ENCODE results near the gene SCT.

Gene SCT

DNA sequence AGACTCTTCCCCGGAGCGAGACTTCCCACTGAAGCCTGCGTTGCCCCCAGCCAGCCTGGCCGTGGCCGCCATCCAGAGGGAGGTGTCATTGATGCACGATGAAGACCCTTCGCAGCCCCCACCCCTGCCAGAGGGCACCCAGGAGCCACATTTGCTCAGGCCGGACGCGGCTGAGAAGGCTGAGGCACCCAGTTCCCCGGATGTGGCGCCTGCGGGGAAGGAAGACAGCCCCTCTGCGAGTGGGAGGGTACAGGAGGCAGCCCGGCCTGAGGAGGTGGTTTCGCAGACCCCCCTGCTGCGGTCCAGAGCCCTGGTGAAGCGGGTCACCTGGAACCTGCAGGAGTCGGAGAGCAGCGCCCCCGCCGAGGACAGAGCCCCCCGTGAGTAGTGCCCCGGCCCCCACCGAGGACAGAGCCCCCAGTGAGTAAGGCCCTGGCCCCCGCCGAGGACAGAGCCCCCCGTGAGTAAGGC is 17.6 kb downstream of the SCT start:
- no peak for FAIRE-seq

DNA sequence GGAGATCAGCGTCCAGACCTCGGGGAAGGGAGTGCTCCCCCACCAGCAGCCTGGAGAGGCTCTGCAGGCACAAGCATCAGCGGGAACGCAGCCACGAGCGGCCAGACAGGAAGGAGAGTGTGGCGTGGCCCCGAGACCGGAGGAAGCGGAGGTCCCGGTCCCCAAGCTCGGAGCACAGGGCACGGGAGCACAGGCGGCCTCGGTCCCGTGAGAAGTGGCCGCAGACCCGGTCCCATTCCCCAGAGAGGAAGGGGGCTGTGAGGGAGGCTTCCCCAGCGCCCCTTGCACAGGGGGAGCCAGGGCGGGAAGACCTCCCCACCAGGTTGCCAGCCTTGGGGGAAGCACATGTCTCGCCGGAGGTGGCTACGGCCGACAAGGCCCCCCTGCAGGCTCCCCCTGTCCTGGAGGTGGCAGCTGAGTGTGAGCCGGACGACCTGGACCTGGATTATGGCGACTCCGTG is 18.2 kb downstream of the SCT start:
- no peak for FAIRE-seq

DNA sequence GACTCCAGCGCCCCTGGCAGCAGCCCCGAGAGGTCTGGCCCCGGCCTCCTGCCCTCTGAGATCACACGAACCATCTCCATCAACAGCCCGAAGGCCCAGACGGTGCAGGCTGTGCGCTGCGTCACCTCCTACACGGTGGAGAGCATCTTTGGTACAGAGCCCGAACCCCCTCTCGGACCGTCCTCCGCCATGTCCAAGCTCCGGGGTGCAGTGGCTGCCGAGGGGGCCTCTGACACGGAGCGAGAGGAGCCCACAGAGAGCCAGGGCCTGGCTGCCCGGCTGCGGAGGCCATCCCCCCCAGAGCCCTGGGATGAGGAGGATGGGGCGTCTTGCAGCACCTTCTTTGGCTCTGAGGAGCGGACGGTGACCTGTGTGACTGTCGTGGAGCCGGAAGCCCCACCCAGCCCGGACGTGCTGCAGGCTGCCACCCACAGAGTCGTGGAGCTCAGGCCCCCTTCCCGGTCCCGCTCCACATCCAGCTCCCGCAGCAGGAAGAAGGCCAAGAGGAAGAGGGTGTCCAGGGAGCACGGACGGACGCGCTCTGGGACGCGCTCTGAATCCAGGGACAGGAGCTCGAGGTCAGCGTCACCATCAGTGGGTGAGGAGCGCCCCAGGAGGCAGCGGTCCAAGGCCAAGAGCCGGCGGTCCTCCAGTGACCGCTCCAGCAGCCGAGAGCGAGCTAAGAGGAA is 18.9 kb downstream of the SCT start:
- no peak for FAIRE-seq

DNA sequence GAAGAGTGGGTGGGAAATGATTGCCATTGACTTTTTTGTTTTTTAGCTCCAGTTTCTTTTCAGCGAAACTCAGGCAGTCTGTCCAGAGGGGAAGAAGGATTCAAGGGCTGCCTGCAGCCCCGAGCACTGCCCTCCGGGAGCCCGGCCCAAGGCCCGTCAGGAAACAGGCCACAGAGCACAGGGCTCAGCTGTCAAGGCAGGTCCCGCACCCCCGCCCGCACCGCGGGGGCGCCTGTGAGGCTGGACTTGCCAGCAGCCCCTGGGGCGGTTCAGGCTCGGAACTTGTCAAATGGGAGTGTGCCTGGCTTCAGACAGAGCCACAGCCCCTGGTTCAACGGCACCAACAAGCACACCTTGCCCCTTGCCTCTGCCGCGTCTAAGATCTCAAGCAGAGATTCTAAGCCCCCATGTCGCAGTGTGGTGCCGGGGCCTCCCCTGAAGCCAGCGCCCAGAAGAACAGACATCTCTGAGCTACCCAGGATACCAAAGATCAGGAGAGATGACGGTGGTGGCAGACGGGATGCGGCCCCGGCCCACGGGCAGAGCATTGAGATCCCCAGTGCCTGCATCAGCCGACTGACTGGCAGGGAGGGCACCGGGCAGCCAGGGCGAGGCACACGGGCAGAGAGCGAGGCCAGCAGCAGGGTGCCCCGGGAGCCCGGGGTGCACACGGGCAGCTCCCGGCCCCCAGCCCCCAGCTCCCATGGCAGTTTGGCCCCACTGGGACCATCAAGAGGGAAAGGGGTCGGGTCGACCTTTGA is 19.8 kb downstream of the SCT start:
- FAIRE-seq: no peak

DNA sequence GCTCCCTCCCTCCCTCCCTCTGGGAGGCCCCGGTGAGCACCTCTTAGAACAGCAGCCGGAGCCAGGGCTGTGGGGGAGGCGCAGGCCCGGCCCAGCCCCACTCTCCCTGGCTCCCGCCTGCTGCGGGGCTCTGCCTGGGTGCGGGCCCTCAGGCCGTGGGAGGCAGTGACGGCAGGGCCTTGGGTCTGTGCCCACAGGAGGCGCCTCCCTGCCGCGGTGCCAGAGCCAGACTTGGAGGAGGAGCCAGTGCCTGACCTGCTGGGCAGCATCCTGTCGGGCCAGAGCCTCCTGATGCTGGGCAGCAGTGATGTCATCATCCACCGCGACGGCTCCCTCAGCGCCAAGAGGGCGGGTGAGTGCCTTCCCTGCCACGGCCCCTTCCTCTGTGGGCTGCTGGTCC is 20.7 kb downstream of the SCT start:
- FAIRE-seq: no peak

DNA sequence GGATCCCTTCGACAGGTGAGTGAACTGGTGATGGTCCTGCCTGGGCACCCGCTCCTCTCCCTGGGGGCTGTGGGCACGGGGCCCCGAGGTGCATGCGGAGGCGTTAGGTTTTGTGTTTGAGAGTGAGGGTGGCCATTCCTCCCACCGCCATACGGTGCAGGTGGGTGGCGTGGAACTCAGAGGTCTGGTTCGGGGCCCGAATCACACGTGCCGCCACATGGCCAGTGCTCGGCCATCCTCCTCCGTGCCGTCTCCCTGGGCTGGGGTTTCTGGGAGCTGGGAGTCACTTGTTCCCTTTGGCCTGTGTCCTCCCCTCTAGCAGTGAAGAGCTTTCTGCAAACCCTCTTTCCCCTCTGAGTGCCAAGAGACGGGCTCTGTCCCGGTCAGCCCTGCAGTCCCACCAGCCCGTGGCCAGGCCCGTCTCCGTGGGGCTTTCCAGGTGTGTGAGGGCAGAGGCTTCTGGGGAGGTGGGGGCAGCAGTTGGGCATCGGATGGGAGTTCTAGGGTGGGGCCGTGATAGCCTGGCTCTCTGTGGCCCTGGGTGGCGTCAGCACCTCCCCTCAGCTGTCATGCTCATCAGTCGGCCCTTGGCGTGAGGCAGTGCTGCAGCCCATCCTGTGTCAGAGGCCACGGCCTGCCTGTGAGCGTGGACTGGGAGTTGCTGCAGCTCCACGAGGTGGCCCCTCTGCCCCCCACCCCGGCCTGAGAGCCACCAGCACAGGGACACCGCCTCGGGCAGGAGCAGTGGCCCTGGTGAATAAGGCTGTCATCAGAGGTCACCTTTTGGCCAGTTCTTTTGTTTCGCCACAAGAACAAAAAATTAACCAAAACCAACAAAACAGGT is 21.5 kb downstream of the SCT start:
- no peak for FAIRE-seq

DNA sequence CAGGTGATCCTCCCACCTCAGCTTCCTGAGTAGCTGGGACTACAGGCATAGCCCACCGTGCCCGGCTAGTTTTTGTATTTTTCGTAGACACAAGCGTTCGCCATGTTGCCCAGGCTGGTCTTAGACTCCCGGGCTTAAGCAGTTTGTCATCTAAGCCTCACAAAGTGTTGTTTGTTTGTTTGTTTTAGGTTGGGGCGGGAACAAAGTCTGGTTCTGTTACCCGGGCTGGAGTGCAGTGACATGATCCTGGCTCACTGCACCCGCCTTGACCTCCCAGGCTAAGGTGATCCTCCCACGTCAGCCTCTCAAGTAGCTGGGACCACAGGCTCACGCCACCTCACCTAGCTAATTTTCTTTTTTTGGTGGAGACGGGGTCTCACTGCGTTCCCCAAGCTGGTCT is 23.8 kb downstream of the SCT start:
- no peak for FAIRE-seq

DNA sequence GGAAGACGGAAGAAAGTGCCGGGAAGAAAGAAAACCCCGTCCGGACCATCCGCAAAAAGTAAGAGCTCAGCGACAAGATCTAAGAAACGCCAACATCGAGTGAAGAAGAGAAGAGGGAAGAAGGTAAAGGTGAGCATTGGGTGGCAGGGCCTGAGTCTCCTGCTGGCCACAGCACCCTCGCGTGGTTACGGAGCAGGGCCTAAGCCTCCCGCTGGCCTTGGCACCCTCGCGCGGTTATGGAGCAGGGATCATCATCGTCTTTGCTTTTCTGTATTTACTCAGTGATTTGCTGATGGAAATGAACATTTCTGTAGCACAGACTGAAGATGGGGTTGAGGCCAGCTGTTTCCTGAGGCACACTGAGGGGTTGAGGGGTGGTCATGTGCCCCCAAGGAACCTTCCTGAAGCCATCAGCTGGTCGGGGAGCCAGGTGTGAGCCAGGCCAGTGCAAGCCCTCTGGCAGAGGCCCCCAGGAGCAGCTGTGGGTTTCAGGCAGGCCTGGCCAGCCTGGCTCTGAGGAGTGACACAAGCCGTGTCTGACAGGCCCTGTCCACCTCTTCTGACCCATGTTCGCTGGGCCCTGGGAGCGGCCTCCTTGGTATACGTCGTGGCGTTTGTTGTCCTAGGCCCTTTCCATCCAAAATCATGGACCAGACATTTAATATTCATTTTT is 25.3 kb downstream of the SCT start:
- FAIRE-seq: no peak

DNA sequence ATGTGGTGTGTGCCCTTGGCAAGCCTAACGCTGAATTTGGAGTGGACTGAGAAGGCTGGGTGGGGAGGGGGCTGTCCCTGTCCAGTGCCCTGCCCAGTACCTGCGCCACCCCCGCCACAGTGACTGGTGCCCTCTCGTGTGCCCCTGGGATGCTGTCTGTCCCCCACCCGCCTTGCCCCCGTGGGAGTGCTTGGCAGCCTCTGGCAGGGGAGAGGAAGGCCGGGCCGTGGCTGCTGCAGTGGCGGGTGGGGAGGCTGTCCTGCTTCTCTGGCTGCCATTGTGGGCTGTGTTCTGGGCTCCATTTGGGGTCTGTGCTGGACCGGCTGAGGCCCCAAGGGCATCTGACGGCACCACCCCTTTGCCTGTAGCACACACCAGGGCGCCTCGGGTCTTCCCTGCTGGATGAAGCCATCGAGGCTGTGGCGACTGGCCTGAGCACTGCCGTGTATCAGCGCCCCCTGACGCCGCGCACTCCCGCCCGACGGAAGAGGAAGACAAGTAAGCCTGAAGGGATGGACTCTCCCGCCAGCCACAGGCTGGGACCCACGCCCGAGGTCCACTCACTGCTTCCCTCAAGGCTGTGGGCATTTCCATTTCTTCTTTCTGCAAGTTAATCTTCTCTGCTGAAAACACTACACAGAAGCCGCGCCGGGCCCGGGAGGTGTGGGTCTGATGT is 28.8 kb downstream of the SCT start:
- FAIRE-seq: no peak

DNA sequence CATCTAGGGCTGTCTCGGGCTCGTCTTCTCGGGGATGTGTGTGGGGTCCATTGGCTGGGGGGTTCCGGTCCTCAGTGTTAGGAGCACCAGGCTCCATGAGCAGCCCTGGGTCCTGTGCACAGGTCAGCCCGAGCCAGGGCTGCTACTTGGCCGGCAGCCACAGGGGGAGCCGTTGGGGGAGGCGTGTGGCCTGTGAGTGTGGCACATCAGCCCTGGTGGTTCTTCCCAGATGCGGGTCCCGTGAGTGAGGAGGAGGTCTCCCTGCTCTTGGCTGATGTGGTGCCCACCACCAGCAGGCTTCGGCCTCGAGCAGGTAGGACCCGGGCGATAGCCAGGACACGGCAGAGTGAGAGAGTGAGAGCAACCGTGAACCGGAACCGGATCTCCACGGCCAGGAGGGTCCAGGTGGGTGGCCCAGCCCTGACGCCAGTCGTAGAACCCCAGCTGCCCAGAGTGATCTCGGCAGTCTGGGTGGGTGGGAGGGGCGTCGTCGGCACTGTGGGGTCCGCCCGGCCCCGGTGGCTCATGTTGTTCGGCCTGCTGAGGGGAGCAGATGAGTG is 29.7 kb downstream of the SCT start:
- no peak for FAIRE-seq

DNA sequence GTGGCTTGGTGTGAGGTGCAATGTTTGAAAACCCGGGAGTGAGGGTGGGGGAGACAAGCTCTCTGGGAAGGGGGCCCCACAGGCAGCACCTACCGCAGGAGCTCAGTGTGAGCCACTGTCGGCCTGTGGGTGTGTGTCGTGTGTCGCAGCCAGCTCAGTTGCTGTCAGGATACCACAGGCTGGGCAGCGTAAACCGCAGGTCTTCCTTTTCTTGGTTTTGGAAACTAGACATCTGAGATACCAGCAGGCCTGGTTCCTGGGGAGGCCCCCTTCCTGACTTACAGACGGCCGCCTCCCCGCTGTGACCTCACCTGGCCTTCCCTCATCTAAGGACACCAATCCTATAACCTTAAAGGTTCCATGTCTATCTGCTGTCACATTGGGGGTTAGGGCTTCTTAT is 30.6 kb downstream of the SCT start:
- no peak for FAIRE-seq

DNA sequence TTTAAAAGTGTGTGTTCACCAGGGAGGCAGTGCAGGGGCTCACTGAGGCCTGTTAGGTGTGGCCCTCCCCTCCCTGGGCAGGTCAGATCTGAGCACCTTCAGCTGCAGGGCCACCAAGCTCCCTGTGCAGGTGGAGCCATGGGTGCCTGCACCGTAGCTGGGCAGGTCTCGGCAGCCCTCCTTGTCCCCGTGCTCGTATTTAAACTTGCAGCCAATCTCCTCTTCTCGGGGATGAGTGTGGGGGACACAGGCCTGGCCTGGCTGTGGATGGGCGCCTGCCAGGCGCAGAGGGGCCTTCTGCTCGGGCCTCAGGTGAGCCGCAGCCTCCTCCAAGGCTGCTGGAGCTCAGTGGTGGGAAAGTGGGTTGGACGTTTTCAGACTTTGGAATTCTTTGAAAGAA is 31.6 kb downstream of the SCT start:
- no peak for FAIRE-seq

DNA sequence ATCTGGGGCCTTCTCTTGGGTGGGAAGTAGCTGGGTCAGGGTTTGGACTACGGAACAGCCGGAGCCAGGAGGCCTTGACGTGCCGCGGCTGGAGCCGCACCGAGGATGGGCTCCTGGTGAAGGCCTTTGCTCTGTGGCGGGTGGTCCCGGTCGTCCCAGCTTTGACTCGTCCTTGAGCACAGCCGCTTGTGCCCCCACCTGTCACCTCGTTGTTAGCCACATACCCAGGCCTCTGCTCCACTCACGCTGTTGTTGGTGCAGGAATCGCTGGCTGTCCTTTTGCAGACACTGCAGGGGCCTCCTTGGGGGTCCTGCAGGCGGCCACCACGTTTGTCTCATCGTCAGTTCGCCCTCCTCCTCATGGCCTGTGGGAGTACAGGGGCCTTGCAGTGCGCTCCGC is 33.6 kb downstream of the SCT start:
- no peak for FAIRE-seq

DNA sequence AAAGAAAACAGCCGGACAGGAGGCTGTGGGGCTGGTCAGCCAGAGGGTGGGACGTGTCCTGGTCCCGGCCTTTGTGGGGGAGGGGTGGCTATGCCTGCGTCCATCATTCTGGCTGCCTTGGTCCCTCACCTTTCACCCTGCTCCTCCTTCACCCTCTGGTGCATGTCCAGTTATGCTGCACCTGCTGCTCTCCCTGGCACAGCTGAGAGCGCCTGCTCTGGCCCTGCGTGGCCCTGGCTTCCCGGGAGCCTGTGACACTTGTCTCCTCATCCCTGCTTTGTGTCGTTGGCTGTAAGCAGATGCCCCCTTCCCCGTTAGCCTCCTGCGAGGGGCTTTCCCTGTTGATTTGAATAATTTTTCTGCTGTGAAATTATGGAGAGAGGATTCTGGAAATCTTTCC is 34.1 kb downstream of the SCT start:
- FAIRE-seq: no peak

DNA sequence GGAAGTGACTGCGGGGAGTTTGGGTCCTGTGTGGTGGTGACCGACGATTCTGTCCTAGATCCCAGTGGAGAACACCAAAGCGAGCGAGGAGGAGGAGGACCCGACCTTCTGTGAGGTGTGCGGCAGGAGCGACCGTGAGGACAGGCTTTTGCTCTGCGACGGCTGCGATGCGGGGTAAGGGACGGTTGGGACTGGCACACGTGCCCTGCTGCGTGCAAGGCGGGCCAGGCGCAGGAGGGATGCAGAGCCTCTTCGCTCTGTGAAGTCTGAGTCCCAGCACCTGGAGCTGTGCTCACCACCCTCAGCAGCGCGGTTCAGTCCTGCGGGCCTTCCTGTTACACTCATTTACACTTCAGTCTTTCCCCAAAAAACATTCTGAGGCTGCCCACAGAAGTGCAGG is 34.5 kb downstream of the SCT start:
- no peak for FAIRE-seq

DNA sequence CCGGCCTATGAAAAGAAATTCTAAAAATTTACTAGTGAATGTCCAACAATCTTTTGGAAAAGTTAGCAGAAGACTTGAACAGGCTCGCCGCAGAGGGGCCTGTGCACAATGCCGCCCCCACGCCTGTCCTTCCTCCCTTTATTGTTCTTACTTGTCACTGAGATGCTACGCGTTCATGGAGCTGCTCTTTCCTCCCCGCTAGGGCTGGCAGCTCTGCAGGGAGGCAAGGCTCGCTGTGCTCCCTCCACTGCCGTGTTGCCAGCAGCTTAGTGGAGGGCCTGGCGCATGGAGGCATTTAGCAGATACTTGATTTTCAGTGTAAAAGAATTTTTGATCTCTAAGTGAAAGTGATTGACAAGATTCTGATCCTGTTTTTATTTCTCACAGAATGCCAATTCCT is 36.0 kb downstream of the SCT start:
- FAIRE-seq: no peak

DNA sequence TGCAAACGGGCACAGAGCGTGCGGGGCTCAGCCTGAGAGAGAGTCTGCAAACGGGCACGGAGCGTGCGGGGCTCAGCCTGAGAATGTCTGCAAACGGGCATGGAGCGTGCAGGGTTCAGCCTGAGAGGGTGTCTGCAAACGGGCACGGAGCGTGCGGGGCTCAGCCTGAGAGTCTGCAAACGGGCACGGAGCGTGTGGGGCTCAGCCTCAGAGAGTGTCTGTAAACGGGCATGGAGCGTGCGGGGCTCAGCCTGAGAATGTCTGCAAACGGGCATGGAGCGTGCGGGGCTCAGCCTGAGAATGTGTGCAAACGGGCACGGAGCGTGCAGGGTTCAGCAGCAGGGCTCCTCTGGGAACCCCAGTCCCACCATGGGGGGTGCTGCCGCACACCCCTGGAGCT is 37.2 kb downstream of the SCT start:
- FAIRE-seq: no peak

DNA sequence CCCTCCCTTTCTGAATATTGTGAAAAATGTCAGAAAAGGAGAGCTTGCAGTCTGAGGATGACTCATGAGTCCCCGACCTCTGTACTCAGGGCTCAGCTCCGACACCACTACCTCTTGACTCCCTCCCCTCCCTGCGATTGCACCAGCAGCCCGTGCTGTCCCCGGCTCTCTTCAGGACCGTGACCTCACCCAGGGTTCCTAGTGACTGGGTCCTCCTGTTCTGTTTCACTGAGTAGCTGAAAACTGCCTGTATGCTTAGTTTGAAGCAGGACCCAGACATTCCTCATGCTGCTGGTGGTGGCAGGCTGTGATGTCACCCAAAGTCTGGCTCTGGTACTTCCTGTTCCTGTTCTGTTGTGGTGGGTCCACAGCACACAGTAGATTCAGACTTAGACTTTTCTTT is 39.0 kb downstream of the SCT start:
- FAIRE-seq: no peak

DNA sequence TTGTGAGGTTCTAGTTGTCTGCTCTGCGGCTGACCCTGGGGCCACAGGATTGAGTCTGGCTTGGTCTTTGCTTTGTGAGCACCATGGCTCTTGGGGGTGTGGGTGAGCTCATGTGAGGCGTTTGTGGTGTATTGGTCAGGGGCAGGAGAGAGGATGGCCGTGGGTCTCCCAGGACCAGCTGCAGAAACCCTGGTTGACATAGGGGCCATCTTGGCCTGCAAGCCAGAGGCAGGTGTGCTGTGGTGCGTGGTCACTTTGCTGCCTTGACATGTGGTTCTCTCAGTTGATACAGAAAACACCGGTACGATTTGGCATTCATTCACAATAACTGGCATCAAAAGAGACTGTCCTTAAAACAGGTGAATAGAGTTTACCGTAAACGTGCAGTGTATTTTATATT is 39.4 kb downstream of the SCT start:
- no peak for FAIRE-seq

DNA sequence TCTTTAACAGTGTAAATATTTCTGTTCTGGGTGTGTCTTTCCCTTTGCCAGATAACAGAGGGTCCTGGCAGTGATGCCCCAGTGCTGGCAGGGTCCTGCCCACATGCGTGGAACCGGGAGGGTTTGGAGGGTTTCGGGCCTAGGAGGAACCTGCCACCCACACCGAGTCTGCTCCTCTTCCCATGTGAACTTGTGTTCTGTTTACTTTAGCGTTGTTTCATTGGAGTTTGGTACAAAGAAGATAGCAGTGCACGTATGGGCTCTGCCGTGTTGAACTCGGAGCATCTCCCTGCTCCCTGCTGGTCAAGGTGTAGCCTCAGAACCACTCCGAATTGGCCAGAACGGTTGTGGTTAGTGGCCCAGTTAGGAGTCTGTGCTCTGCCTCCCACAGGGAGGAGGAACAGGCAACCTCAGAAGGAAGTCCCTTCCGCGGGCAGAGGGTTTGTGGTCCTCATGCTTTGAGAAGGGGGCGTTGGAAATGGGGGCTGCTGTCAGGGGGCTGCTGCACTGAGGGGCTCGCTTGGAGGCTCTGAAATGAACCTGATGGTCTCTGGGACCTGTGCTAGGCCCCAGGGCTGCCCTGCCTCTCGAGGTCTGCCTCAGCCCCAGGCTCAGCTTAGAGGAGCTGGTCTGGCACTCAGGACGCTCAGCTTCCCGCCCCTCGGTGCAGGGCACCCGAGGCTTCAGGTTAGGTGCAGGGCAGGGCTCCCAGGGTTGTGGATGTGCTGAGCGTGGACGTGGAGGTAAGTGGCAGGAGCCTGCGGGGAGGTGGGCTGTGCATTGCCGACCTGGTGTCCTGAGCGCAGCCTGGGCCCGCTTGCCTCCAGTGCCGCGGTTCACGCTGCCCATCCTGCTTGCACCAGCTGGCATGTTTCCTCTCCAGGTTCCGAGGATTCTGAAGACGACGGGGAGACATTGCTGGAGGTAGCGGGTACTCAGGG is 40.3 kb downstream of the SCT start:
- no peak for FAIRE-seq

DNA sequence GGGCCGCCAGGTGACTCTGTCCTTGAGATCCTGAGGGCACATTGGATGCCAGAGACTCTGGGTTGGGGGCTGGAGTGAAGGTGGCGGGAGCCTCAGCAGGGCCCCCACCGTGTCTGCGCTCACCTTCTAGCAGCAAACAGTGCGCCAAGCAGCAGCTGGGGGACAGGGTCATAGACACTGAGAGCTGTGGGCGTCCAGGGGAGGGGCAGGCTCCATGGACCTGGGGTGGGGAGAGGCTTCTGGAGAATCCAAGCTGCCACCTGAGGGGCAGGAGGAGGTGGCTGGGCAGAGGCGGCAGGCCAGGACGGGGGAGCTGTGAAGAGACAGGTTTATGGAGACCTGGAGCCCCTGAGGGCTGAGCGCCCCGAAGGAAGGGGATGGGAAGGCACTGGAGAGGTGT is 42.7 kb downstream of the SCT start:
- FAIRE-seq: no peak

Data from endometrium (tissue), 2 donors.